RPMI8226 (cell line): Measurements from ENCODE around the gene RTN4R.
A peak's percentile ranks its signal among the peaks of the same experiment; 100 is the strongest.
"Not testable (repeated sequence)": the region's sequence is repeated elsewhere in the genome, so short reads cannot be mapped to it uniquely, and the experiment has no call there.

Experiments
- DNase-seq: peaks from one replicate; pipeline ENCODE4 v3.0.0-alpha.2; 2015

RTN4R gene

GRCh38 chr22:20305894-20306645 lies 38.0 kb upstream of the RTN4R start:
- no peak for DNase-seq

- not testable (repeated sequence) for DNase-seq
Observed at GRCh38 chr22:20305230-20305893, 37.2 kb upstream of the RTN4R start.

- no peak for DNase-seq
Observed at GRCh38 chr22:20304646-20305045, 36.5 kb upstream of the RTN4R start.

- not testable (repeated sequence) for DNase-seq
Observed at GRCh38 chr22:20303229-20303534, 35.1 kb upstream of the RTN4R start.

- DNase-seq = no peak
Observed at GRCh38 chr22:20302438-20303228, 34.5 kb upstream of the RTN4R start.

- DNase-seq = peak; percentile 35
Observed at GRCh38 chr22:20299746-20300136, 31.6 kb upstream of the RTN4R start.

- DNase-seq = peak; percentile 56
Observed at GRCh38 chr22:20298803-20299745, 31.0 kb upstream of the RTN4R start.

GRCh38 chr22:20298110-20298802 lies 30.1 kb upstream of the RTN4R start:
- no peak for DNase-seq

GRCh38 chr22:20297414-20298109 lies 29.4 kb upstream of the RTN4R start:
- DNase-seq = no peak

GRCh38 chr22:20296598-20296997 lies 28.5 kb upstream of the RTN4R start:
- no peak for DNase-seq

- no peak for DNase-seq
Observed at GRCh38 chr22:20295262-20296064, 27.3 kb upstream of the RTN4R start.

- DNase-seq = no peak
Observed at GRCh38 chr22:20292673-20293232, 24.6 kb upstream of the RTN4R start.

- DNase-seq = no peak
Observed at GRCh38 chr22:20292108-20292507, 24.0 kb upstream of the RTN4R start.

GRCh38 chr22:20291604-20292063 lies 23.5 kb upstream of the RTN4R start:
- DNase-seq = no peak

GRCh38 chr22:20291249-20291586 lies 23.1 kb upstream of the RTN4R start:
- DNase-seq = no peak

GRCh38 chr22:20290578-20291248 lies 22.6 kb upstream of the RTN4R start:
- DNase-seq = no peak

GRCh38 chr22:20290045-20290392 lies 21.9 kb upstream of the RTN4R start:
- DNase-seq = no peak

GRCh38 chr22:20289182-20290044 lies 21.3 kb upstream of the RTN4R start:
- DNase-seq = not testable (repeated sequence)
